ENCODE results near the gene BCDIN3D. TPM values are rescaled to one million over a fixed set of nuclear protein-coding genes. Genes with fewer than 3 reads are reported as not detected.

BCDIN3D gene
- total RNA-seq, 4 donors from 2014 or later = 0.20 to 2.4 (median 2.0) TPM

DNA sequence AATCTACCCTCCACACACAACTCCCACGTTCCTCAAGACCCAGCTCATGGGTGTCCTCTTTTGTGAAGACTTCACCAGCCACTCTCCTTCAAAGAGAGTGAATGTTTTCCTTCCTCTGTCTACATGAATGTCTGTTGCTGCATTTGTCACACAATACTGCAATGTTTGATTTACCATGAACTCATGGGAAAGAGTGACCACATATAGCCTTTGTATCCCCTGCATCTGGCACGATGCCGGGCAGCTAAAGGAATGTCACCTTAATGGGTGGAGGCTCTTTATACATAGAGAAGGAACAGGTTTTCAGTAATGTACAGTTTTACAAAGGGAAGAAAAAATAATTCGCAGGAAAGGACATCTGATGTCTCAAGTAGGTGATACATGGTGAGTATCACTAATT, 12.1 kb upstream of the BCDIN3D start:
- TF ChIP-seq POLR2AphosphoS5 (IDR thresholded peaks at IDR 0.05) (no peak), EP300 (IDR thresholded peaks at IDR 0.05; ENCODE audit: low read depth) (no peak), POLR2A (IDR thresholded peaks at IDR 0.05) (no peak)
- TF ChIP-seq, protein P1, sequence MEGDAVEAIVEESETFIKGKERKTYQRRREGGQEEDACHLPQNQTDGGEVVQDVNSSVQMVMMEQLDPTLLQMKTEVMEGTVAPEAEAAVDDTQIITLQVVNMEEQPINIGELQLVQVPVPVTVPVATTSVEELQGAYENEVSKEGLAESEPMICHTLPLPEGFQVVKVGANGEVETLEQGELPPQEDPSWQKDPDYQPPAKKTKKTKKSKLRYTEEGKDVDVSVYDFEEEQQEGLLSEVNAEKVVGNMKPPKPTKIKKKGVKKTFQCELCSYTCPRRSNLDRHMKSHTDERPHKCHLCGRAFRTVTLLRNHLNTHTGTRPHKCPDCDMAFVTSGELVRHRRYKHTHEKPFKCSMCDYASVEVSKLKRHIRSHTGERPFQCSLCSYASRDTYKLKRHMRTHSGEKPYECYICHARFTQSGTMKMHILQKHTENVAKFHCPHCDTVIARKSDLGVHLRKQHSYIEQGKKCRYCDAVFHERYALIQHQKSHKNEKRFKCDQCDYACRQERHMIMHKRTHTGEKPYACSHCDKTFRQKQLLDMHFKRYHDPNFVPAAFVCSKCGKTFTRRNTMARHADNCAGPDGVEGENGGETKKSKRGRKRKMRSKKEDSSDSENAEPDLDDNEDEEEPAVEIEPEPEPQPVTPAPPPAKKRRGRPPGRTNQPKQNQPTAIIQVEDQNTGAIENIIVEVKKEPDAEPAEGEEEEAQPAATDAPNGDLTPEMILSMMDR (IDR thresholded peaks at IDR 0.05) = no peak
- Histone ChIP-seq H3K27ac (no peak overlapping the region), H3K4me1 (no peaks in the 10 kb centered on the region), H3K36me3 (no peaks in the 10 kb centered on the region), H3K4me3 (no peak overlapping the region), H3K27me3 (peaks cover 9% of the 10 kb centered on the region), H3K9me3 (no peaks in the 10 kb centered on the region)
- 88 to 90% methylated on average over 3 to 4 of the region's 4 CpGs for WGBS, 2 donors (ENCODE audit: low coverage in 1 of 2)
- no peak for DNase-seq
- intact Hi-C loops (cut with DNase I; ENCODE audit: low total_unique reads) = no loop called here
- in situ Hi-C loops (cut with MboI; ENCODE audit: low pct_ligation_motif_present in 1 of 4, low pct_unique_long_range_greater_than_20kb in 1 of 4, low sequenced_read_pairs in 3 of 4) = loop anchor here in 2 of 4 donors (25.0 kb wide), 1 partner anchor 207 kb away; the partner anchor contains the start of gene ASIC1 (in 2 of the 2)

DNA sequence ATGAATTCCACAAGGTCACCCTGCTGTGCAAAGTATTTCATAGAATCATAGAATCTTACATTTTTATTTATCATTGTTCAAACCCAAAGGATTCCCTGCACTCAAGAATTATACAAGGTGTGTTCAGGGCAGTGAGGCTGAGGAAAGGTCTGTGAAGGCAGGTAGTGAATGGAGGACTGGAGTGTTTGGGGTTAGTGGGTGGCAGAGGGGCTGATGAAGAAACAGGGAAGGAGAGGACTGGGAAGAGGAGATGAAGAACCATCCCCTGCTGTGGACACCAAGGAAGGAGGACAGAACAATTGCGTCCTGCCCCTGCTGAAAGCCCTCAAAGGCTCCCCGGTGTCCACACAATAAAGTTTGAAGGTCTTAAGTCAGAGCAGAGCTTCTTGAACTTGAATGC, 10.8 kb upstream of the BCDIN3D start:
- H3K4me1 ChIP-seq = no peaks in the 10 kb centered on the region
- no peaks in the 10 kb centered on the region for H3K9me3 ChIP-seq
- in situ Hi-C loops (cut with MboI; ENCODE audit: low pct_ligation_motif_present in 1 of 4, low pct_unique_long_range_greater_than_20kb in 1 of 4, low sequenced_read_pairs in 3 of 4) (loop anchor here in 2 of 4 donors (25.0 kb wide), 1 partner anchor 209 kb away; the partner anchor contains the start of gene ASIC1 (in 2 of the 2)), intact Hi-C loops (cut with DNase I; ENCODE audit: low total_unique reads) (no loop called here)
- no peak overlapping the region for H3K27ac ChIP-seq
- DNase-seq = no peak
- TF ChIP-seq EP300 (IDR thresholded peaks at IDR 0.05; ENCODE audit: low read depth) = no peak
- no peak for TF ChIP-seq POLR2AphosphoS5 (IDR thresholded peaks at IDR 0.05)
- TF ChIP-seq POLR2A (IDR thresholded peaks at IDR 0.05) = no peak
- TF ChIP-seq, protein P1 (IDR thresholded peaks at IDR 0.05) = no peak
- H3K4me3 ChIP-seq = no peak overlapping the region
- no peaks in the 10 kb centered on the region for H3K36me3 ChIP-seq
- 87% methylated on average over 2 of the region's 2 CpGs; no CpG with 5 or more reads in 1 of the 2 donors for WGBS, 2 donors (ENCODE audit: low coverage in 1 of 2)
- peaks cover 16% of the 10 kb centered on the region for H3K27me3 ChIP-seq

DNA sequence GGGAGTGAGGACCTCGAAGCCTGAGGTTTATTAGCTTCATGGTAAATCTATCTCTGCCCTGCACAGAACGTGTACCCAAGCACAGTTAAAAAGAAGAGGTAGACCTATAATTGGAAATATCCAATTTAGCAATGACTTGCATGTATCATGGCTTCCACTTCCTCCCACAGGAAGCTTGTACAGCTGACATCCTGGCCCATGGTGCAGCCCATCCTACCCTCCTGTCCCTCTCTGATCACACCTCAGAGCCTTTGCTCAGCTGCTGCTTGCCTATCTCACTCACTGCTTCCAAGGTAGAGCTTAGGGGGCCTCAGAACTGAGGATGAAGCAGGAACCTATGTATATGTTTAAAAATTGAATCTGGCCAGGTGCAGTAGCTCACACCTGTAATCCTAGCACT, 4.3 kb upstream of the BCDIN3D start:
- Histone ChIP-seq H3K36me3 (no peaks in the 10 kb centered on the region), H3K4me3 (no peak overlapping the region), H3K27ac (no peak overlapping the region), H3K27me3 (peaks cover 28% of the 10 kb centered on the region), H3K4me1 (peaks cover 0 to 9% (median 6%) of the 10 kb centered on the region in 4 donors), H3K9me3 (no peaks in the 10 kb centered on the region)
- 46 to 54% methylated on average over 2 of the region's 2 CpGs for WGBS, 2 donors (ENCODE audit: low coverage in 1 of 2)
- TF ChIP-seq, protein P1 (IDR thresholded peaks at IDR 0.05) = no peak
- no peak for TF ChIP-seq POLR2A (IDR thresholded peaks at IDR 0.05)
- no peak for TF ChIP-seq POLR2AphosphoS5 (IDR thresholded peaks at IDR 0.05)
- TF ChIP-seq EP300 (IDR thresholded peaks at IDR 0.05; ENCODE audit: low read depth) = no peak
- DNase-seq = no peak
- intact Hi-C loops (cut with DNase I; ENCODE audit: low total_unique reads) = no loop called here
- in situ Hi-C loops (cut with MboI; ENCODE audit: low pct_ligation_motif_present in 1 of 4, low pct_unique_long_range_greater_than_20kb in 1 of 4, low sequenced_read_pairs in 3 of 4) = no loop called here

DNA sequence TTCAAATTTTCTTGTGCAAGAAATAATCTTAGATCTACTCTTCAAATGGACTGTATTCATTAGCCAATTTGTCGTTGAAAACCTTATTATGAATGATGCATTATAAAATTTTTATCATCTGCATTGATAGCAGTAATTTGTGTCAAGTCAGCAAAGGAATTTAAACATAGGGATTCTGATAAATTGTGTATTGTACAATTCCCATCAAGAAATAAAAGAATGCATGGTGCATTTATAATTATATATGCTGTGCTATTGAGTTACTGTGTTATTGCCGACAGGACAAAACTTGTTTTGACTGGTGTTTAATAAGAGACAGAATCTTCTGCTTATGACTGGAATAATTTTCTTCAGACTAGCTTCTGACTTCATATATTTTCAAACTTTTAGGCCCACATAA, 3.1 kb upstream of the BCDIN3D start:
- no peak overlapping the region for H3K4me3 ChIP-seq
- WGBS, 2 donors (ENCODE audit: low coverage in 1 of 2) = 76 to 90% methylated on average over 2 of the region's 2 CpGs
- intact Hi-C loops (cut with DNase I; ENCODE audit: low total_unique reads) = no loop called here

More for the DNA sequence above, 3.1 kb upstream of the BCDIN3D start:
- Histone ChIP-seq H3K4me1 (peaks cover 0 to 18% (median 15%) of the 10 kb centered on the region in 4 donors), H3K27ac (no peak overlapping the region), H3K36me3 (no peaks in the 10 kb centered on the region), H3K27me3 (peaks cover 28% of the 10 kb centered on the region), H3K9me3 (no peaks in the 10 kb centered on the region)
- in situ Hi-C loops (cut with MboI; ENCODE audit: low pct_ligation_motif_present in 1 of 4, low pct_unique_long_range_greater_than_20kb in 1 of 4, low sequenced_read_pairs in 3 of 4) = no loop called here
- TF ChIP-seq, protein P1 (IDR thresholded peaks at IDR 0.05) = no peak
- TF ChIP-seq POLR2A (IDR thresholded peaks at IDR 0.05) (no peak), POLR2AphosphoS5 (IDR thresholded peaks at IDR 0.05) (no peak), EP300 (IDR thresholded peaks at IDR 0.05; ENCODE audit: low read depth) (no peak)
- no peak for DNase-seq
